ENCODE results near the gene OTOF.

The OTOF gene

DNA sequence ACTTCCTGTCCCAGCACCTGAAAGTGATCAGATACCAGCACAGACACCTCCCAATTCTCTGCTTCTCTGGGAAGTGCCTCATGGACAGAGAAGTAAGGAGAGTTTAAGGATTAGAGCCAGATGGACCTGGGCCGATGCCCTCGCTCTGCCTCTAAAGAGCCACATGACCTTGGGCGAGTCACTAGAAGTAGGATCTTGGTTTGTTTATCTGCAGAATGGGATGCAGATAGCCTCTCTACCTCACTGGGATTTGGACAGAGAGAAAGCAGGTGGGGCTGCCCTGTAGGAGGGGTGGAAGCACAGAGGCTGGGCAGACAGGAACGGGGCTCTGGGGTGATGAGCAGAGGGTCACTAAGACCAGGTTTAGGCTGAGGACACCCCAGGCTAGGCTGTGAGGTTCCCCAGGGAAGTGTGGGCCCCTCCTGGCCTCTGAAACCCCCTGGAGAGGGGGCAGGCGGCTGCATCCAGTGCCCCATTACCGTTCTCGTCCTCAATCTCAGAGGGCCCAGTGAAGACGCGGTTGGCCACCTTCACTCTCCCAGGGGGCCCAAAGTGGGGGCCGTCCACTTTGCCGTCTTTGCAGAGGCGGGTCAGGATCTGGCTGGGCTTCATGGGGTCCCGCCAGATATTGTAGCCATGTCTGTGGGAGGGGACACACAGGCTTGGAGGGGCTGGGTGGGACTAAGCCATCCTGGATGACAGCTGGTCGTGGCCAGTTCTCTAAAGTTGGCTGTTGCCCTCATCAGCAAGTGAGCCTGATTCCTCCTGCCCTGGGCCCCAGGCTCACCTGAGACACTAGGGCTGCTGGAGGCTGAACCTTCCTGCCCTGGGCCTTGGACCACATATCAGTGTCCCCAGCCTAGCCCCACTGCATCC lies 13.3 kb downstream of the OTOF start:
- DNase-seq (ENCODE audit: low spot score): no peak

GRCh38 chr2:26463244-26464192 lies 14.4 kb downstream of the OTOF start:
- no peak for DNase-seq (ENCODE audit: low spot score)

DNA sequence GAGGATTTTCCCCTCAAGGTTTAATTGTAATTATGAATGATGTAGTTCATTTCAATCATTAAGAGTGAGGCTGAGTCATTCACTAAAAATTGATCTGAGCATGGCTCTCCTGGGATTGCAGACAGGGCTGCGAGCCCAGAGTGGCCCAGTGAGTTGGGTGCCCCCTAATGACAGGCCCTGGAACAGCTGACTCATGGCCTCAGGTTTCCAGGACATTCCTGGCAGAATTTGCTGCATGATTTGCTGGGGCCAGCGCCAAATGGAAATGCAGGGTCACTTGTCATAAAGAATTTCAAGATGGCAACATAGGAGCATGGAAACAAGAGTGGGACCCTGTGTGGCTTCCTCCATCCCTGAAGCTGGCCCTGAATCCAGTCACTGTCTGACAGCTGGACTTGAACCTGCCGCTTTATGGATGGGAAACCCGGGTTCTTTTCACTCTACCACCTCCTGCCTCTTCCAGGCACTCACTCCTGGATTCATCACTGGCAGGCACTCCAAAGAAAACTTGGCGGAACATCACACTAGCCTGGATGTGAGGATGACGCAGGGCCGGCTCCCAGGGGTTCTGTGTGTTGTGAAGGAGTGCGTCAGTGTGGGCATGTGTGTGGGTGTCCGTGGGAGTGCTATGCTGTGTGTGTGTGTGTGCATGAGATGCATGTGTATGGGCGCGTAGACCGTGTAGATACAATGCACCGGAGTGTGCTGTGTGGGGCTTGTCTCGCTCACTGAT lies 15.2 kb downstream of the OTOF start:
- DNase-seq (ENCODE audit: low spot score): peak; percentile 75

DNA sequence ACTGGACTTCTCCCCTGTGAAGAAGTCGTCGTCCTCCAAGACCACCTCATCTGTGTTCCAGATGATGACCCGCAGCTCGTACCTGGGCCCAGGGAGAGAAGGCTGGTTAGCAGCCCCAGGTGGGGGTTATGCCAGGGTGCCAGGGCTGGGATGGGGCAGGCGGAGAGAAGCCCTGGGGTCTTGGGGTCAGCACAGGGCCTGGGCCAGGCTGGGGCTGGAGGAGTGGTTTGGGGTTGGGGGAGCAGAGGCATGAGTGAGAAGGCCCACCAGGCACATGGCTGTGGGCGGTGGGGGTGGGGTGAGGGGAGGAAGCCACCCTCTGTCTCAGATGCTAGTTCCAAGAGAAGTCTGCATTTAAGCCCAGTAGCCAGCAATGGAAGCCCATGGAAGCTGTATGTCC lies 15.8 kb downstream of the OTOF start:
- DNase-seq (ENCODE audit: low spot score): no peak

DNA sequence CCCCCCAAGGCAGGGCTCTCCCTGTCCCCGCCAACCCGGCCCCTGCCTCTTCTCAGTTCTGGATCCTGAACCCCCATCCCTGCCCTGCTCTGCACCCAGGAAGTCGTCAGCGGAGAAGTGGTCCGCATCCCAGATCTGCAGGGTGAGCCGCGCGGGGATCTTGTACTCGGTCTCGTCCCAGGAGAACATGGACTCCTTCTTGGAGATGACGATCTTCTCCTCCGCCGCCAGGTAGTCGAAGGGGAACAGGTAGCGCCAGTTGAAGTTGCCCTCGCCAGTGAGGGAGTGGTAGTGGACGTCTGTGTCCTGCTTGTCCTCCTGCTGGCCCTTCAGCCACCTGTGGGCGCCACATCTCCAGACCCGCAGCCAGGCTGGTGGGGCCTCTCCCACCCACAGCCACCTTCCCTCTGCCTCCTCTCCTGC lies 16.3 kb downstream of the OTOF start:
- DNase-seq (ENCODE audit: low spot score): no peak

GRCh38 chr2:26460613-26461031 lies 17.3 kb downstream of the OTOF start:
- no peak for DNase-seq (ENCODE audit: low spot score)

GRCh38 chr2:26459991-26460612 lies 17.8 kb downstream of the OTOF start:
- no peak for DNase-seq (ENCODE audit: low spot score)

DNA sequence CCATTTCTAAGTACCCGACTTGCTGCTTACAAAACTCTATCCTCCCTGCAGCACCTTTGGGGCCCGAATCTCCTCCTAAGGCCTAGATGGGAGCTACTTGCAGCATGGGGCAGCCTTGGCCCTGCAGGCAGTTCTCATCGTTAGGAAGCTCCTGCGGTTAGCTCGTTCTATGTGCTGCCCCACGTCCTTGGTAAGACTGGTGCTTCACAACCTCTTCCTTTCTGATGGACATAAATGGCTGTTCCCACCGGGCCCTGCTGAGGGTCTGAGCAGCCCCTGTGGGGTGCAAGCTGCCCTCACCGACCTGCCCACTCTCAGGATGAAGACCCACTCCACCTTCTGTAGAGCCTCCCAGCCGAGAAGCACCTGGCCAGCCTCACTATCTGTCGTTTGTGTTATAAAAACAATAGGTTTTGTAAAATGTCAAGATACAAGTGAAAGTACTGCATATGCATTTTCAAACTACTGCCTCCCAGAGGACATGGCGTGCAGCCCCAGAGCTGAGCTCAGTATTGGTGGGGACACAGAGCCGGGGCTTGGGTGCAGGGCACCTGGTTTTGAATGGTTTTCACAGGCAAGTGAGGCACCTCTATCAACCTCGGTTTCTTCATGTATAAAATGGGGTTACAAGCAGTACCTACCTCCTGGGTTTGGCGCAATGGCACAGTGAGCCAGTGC lies 19.4 kb downstream of the OTOF start:
- DNase-seq (ENCODE audit: low spot score): no peak

GRCh38 chr2:26457695-26458364 lies 20.1 kb downstream of the OTOF start:
- DNase-seq (ENCODE audit: low spot score): no peak

GRCh38 chr2:26457251-26457666 lies 20.7 kb downstream of the OTOF start:
- no peak for DNase-seq (ENCODE audit: low spot score)

- DNase-seq (ENCODE audit: low spot score): no peak
Observed at GRCh38 chr2:26456440-26457250, 21.3 kb downstream of the OTOF start.

DNA sequence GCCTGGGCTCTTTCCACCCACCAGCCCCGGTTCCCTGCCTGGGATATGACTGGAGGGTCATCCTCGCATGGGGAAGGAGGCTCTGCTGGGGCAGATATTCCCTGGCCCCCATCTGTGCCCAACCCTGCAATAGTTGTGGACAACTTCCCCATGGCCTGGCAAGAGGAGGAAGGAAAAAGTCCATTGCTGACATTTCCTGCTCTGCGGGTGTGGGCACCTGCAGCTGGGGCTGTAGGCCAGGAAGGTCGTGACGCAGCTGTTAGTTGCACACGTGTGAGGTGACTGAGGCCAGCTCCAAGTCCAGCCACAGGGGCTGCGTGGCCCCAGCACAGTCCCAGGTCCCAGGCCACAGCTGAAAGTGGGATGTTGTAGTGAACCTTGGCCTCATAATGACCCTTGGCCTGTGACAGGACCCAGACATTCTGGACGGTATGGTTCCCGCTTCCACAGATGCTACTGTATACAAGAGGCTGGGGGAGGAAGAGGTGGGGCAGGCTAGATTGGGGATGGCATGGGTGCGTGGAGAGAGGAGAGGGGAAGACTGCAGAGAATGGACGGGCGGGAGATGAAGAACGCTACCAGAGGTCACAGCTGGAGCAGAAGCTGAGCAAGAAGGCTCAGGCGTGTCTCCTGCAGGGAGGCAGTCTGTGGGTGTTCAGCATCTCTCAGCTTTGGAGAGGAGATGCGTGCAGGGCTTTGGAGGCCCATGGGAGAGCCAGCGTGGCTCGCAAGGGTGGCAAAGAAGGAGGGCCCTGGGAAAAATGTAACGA lies 22.1 kb downstream of the OTOF start:
- DNase-seq (ENCODE audit: low spot score): no peak

DNA sequence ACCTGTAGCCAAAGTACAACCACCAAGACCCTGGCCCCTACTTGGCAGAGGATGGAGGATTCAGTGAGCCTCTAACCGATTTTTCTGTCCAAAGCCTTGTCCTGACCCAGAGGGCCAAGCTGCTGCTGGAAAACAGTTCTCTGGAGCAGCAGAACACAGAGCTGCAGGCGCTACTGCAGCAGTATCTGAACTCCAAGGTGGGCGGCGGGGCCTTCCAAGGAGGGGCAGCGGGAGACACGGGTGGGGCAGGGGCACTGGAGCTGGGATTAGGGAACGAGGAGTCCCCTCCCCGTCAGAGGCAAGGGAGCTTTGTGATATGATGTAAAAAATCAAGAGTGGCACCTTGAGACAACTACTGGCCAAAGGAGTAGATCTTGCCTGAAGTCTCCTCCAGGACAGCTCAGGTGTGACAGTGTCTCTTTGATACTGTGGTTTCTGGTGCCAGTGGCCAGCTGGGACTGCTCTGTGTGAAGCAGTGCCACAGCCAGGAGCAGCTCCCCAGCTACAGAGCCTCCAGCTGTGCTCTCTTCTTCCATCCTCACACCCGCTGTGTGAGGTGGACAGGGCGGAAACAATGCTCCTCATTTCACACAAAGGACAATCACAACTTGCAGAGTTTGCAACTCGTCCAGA lies 22.8 kb downstream of the OTOF start:
- no peak for DNase-seq (ENCODE audit: low spot score)

DNA sequence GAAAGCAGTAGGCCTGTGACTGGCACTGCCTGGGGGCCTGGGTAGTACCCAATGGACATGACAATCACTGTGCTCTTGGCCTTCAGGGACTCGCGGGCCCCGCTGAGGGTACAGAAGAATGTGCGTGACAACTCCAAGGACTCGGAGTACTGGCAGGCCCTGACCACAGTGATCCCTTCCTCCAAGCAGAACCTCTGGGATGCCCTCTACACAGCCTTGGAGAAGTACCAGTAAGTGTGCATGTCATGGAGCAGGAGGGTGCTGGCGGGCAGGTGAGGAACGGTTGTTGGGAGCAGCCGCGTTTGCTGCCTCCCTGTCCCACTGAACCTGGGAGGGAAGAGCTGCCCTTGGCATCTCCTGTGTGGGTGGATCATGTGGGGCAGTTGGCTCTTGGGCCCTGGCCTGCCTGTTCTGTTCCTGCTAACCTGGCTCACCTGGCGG lies 23.3 kb downstream of the OTOF start:
- no peak for DNase-seq (ENCODE audit: low spot score)

DNA sequence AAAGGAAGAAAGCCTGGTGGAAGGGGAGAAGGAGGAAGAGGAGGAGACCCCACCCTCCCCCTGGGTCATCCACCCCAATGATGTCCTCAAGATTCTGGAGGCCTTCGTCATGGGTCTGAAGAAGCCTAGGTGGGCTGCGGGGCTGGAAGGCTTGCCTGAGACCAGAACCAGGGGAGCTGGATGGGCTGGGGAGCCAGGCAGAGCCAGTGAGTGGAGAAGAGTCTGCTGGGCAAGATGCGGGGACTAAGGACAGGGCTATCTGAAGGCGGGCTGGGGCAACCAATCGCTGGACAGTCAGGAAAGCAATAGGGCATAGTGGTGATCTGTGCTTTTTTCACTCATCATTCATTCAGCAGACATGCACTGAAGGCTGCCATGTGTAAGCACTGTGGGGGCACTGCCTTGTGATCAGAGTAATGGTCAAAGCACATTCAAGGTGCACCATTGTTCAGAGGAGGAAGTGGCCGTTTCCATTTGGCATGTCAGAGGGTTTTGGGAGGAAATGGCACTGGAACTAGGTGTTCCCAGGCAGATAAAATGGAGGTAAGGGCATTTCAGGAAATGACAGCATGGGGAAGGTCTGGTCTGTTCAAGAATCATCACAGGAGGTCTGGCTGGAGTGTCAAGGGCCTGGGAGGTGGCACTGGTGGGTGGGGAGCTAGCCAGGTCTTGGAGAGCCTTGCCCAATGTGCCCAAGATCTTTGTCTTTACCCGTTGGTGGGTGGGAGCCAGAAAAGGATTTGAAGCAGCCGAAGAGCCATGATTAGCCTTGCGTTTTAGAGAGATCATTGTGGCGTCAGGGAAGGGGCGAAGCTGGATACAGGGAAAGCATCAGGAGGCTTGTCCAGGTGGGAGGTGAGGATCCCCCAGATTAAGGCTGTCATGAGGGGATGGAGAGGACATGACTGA lies 24.2 kb downstream of the OTOF start:
- DNase-seq (ENCODE audit: low spot score): no peak

GRCh38 chr2:26451700-26452099 lies 26.2 kb downstream of the OTOF start:
- no peak for DNase-seq (ENCODE audit: low spot score)

- peak; percentile 5 for DNase-seq (ENCODE audit: low spot score)
Observed at GRCh38 chr2:26450031-26450635, 27.8 kb downstream of the OTOF start.

All from D341Med (cell line).